GM19452 (cell line): Measurements from ENCODE around the gene SEPTIN5.
"Not testable (repeated sequence)": the region's sequence is repeated elsewhere in the genome, so short reads cannot be mapped to it uniquely, and the experiment has no call there.

Experiments
- ATAC-seq: cut with Tn5 transposase; IDR thresholded peaks from one replicate; pipeline ENCODE4 v1.9.1; 2021; ENCODE audit not compliant: unreplicated experiment

Gene SEPTIN5

DNA sequence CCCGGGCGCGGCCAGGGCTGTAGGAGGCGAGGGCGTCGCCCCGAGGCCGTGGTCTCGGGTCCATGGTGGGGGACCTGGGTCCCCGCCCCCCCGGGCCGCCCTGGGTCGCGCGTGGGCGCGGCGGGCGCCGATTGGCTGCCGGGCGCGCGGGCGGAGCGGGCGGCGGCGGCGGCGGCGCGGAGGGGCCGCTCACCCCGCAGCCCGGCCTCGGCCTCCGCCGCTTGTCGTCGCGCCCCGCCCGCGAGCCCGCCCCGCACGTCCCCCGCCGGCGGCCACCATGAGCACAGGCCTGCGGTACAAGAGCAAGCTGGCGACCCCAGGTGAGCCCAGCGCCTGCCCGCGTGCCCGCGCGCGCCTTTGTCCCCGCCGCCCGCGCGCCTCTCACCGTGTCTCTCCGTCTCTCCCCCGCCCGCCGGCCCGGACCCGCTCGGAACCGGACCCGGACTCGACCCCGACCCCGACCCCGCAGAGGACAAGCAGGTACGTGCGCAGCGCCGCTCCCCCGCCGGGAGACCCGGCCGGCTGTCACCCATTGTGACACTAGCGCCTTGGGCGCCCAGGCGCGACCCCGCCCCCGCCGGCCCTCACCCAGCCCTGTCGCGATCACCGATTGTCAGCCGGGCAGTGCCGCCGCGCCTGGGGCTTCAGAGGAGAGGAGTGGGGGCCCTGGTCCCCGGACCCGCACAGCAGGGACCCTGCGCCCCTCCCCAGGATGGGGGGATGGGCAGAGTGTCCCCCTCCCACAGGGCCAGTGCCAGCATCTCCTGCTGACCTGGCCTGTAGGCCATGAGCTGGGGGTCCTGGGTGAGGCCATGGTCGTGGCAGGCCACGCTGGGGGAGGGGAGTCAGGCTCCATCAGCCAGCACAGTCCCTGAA is at the start of gene SEPTIN5:
SEPTIN5 (plus strand) TSS at position 192 of the 876 bp plus-strand sequence; CDS start at position 278, 86 bp downstream.
- no peak for ATAC-seq

DNA sequence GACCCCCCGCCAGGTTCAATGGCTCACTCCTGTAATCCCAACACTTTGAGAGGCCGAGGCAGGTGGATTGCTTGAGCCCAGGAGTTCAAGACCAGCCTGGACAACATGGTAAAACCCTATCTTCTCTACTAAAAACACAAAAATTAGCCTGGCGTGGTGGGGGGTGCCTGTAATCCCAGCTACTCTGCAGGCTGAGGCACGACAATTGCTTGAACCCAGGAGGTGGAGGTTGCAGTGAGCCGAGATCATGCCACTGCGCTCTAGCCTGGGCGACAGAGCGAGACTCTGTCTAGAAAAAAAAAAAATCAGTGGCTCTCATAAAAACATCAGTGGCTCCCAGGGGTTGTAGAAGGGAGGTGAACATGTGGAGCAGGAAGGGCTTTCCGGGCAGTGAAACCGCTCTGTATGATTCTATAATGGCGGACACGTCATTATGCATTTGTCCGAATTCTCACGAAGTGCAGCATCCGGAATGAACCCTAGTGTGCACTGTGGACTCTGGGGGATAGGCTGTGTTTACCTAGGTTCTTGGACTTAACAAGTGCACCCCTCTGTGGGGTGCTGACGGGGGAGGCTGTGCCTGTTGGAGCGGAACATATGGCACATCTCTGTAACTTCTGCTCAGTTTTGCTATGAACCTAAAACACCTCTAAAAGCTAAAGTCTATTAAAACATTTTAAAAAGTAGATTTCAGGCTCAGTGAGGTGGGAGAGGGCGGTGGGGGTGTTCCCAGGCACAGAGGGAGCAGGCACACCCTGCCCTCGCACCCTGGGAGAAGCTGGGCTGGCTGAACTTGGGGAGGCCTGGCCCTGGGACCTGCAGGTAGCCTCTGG is 49.1 kb upstream of the SEPTIN5 start:
- ATAC-seq, result no peak

DNA sequence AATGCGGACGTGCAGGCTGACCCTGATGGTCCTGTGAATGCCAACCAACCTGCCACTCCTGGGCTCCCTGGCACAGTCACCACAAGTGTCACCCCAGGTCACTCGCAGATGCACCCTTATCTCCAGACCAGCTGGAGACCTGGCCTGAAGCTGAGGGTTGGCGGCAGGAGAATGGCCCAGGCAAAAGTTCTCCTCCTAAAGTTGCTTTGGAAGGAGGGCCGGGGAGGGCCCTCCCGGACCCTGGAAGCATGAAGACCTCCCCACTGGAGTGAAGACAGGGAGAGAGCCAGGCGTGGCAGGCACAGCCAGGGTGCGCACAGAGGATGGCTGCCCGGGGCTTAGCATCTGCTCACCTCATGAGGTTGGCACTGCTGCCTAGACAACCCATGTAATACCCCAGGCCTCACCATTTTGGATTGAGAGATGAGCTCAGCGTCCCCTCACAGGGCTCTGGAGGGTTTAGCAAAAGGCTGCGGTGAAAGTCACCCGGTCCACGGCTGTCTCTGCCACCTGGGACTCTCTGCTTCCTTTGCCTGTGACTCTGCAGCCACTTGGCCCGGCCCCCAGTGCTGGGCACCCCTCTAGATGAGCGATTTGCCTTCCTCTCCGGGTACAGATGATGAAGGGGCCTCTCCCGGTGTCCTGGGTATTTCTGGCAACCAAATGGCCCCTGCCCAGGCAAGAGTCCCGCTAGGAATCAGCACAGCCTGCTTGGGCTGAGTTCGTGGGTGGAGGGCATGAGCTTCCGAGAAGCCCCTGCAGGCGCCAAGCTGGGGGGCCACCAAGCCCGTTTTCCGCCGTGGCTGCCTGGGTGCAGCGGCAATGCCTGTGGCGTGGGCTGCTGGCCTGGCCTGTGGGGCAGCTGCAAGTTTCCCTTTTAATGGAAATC is 48.3 kb upstream of the SEPTIN5 start:
- ATAC-seq, result no peak

DNA sequence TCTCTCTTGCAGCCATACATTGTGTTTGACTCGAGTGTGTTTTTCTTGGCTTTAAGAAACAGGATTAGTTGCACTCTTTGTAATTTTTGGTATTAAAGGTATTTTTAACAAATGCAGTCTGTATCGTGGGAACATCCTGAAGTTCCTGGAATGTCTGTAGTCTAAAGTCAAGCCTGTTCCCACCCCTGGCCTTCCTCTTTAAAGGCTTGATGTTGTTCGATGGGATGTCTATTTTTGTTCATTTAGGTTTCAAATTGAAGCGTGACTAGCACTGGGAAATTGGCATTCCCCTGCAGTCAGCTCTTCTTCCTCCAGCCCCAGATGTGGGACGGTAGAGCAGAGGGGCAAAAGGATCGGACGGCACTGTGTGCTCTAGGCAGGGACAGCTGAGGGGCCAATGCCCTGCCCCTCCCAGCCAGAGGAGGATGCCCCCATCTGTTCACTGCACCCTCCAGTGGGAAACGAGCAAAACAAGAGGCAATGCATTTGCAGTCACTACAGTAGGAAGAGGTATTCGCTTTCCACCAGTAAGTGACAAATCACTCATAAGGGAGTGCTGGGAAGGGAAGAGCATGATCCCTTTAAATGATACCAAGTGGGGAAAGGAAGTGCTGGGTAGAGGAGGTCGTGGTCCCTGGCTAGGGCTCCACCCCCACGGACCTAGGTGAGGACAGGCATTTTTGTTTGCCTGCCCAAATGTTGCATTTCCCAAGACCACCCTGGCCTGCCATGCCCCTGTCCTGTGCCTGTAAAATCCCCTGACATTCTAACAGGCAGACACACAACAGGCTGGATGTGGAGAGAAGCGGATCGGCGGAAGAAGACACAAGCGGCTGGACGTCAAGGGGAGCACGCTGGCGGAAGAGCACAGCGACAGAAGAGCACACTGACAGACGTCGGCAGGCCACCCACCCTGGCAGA is 47.4 kb upstream of the SEPTIN5 start:
- no peak for ATAC-seq

DNA sequence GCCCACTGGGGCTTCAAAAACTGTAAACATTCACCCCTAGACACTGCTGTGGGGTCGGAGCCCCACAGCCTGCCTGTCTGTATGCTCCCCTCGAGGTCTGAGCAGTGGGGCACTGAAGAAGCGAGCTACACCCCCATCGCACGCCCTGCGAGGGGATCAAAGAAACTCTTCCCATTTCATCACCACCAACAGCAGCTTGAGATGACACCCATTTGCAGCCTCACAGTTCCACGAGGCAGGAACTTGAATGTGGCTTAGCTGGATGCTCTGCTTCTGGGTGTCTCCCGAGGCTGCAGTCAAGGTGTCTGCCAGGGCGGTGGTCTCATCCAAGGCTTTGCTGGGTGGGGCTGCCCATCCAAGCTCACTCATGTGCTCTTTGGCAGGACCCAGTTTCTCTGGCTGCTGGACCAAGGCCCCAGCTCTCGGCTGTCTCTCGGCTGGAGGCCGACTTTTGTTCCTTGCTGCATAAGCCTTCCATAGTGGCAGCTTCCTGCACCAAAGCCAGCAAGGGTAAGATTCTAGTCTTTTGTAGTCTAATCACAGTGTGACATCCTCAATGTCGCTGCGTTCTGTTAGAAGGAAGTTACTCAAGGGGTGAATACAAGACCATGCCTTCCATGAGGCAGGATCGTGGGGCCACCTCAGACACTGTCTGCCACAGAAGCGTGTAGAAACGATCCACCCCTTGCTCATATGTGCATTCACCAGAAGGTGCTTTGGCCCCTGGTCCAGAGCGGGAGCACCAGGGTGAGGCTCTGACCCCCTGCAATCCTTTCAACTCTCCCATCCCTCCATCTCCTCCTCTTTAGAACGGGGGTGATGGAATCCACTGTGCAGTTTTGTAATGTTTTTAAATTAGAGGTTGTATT is 46.2 kb upstream of the SEPTIN5 start:
- ATAC-seq, result no peak

DNA sequence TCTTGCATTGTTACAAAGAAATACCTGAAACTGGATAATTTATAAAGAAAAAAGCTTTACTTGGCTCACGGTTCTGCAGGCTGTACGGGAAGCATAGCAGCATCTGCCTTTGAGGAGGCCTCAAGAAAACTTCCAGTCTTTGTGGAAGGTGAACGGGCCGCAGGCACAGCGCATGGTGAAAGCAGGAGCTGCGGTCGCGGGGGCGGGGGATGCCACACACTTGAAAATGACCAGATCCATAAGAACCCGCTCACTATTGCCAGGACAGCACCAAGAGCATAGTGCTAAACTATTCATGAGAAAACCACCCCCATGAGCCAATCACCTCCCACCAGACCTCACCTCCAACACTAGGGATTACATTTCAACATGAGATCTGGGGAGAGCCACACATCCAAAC is 45.6 kb upstream of the SEPTIN5 start:
- no peak for ATAC-seq

DNA sequence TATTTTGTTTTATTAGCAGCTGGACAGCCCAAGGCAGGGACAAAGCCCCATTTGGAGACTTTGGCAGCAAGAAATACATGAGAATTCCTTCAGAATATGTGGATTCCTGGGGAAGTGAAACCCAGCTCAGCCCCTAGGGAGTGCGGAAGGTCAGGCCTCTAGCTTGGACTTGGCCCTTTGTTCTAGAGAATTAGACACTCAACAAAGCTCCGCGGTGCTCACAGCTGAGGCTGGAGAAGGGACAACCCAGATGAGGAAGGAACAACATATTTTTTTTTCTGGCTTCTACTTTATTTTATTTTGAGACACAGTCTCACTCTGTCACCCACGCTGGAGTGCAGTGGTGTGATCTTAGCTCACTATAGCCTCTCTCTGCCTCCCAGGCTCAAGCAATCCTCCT is 44.7 kb upstream of the SEPTIN5 start:
- no peak for ATAC-seq

DNA sequence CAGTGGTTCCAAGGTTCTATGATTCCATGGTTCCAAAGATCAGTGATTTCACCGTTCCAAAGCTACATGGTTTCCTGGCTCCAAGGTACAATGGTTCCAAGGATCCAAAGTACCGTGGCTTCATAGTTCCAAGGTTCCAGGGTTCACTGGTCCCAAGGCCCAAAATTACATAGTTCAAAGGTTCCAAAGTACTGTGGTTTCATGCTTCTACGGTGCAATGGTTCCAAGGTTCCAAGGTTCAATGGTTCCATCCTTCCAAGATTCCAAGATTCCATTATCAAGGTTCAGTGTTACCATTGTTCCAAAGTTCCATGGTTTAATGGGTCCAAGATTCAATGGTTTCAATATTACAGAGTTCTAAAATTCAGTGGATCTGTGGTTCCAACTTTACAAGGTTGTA is 43.0 kb upstream of the SEPTIN5 start:
- no peak for ATAC-seq

DNA sequence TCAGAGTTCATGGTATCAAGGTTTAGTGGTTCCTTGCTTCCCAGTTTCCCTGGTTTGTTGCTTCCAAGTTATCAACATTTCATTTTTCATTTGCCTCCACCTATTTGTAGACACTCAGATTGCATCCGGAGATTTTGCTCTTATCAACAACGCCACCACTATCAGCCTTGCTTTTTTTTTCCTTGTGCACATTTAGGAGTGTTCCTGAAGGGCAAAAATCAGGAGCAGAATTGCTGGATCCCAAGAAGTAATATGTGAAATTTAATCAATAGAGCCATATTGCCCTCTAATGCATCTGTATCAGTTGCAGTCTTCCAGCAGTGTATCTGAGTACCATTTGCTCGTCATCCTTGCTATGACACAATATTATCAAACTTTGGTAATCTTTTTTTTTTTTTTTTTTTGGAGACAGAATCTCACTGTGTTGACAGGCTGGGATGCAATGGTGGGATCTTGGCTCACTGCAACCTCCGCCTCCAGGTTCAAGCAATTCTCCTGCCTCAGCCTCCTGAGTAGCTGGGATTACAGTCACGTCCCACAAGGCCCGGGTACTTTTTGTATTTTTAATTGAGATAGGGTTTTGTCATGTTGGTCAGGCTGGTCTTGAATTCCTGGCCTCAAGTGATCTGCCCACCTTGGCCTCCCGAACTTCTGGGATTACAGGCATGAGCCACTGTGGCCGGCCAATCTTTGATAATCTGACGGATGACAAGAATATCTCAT is 42.1 kb upstream of the SEPTIN5 start:
- ATAC-seq, result no peak

DNA sequence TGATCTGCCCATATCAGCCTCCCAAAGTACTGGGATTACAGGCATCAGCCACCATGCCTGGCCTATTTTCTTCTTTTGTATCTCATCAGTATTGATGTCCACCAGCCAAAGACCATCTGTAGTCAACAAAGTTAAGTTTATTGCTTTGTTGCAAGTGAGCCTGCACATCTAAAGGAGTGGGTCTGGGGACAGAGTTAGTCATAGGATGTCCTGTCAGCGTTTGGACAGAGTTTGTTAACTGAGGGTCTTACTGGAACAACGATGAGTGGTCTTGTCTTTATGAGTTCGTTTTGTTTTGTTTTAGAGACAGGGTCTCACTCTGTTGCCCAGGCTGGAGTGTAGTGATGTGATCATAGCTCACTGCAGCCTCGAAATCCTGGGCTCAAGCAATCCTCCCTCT is 40.6 kb upstream of the SEPTIN5 start:
- no peak for ATAC-seq

DNA sequence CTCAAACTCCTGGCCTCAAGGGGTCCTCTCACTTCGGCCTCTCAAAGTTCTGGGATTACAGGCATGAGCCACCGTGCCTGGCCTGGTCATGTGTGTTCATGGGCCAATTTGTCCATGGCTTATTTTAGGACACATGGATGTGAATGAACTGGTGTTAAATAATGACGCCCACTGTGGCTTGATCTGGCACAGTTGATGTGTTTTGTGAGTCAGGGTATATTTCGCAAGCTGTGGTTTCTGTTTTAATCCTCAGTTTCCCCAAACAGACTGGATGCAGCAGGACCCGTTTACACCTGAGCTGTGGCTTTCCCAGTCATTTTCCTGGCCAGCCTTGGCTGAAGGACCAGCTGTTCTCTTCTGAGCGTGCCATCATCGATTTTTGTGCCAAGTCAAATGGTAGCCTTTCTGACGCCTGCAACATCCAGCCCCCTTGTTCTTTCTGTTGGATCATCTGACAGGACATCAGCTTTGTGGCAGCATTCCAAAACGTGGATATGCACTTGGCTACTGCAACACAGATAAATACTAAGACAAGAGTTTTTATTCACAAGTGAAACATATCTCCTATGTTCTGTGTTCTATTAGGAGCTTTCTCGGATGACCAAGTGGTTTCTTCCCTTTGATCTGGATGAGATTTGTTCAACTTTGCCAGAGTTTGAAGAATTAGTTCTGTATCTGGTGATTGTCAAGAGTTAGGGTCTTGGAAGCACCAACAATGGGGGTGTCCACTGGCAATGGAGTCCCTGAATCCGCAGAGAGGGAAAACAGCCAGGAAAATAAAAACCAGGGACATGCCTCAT is 40.0 kb upstream of the SEPTIN5 start:
- ATAC-seq, result no peak

DNA sequence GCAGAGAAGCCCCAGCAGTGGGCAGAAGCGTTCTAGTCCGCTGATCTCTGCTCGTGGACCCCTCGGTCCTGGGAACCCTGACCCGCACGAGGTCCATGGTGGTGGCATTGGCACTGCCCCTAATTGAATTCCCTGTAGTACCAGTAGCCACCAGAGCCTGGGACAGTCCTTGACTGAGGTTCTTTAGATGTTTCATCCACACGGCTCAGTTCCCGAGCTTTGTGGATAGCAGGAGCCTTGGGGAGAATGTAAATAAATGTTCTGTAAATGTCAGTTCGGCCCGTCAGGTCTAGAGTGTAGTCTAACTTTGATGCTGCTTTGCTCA is 39.4 kb upstream of the SEPTIN5 start:
- no peak for ATAC-seq

DNA sequence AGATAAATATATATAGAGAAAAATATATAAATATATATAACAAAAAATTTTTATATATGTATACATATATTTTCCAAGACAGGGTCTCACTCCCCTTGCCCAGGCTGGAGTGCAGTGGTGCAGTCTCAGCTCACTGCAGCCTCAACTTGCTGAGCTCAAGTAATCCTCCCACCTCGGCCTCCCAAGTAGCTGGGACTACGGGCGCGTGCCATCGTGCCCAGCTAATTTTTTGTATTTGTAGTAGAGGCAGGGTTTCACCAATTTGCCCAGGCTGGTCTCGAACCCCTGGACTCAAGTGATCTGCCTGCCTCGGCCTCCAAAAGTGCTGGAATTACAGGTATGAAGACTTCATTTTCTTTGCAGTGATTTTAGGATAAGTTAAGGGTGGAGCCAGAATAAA is 38.9 kb upstream of the SEPTIN5 start:
- ATAC-seq, result no peak

DNA sequence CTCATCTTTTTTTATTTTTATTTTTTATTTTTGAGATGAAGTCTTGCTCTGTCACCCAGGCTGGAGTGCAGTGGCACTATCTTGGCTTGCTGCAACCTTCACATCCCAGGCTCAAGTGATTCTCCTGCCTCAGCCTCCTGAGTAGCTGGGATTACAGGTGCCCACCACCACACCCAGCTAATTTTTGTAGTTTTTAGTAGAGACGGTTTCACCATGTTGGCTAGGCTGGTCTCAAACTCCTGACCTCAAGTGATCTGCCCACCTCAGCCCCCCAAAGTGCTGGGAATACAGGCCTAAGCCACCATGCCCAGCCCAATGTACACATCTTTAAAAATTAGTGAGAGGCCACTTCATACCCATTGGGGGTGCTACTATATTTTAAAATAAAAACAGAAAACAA is 37.9 kb upstream of the SEPTIN5 start:
- ATAC-seq, result not testable (repeated sequence)

DNA sequence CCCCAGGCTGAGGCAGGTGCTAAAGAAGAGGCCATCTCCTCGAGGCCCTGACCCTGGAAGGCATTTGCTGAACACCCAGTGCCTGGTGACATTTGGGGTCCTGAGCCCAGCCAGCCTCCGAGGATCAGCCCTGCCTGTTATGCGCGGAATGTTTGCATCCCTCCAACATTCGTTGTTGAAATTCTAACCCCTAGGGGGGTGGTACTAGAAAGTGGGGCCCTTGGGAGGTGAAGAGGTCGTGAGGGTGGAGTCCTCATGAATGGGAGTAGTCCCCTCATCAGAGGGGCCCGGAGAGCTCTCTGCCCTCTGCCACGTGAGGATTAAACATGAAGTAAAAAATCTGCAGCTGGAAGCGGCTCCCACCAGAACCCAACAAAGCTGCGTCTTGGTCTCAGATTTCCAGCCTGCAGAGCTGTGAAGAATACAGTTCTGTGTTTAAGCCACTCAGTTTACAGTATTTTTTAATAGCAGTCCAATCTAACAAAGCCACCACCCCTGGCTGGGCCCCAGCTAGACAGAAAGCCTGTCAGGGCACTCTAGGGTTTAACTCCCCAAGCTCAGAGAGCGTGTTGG is 35.3 kb upstream of the SEPTIN5 start:
- no peak for ATAC-seq

DNA sequence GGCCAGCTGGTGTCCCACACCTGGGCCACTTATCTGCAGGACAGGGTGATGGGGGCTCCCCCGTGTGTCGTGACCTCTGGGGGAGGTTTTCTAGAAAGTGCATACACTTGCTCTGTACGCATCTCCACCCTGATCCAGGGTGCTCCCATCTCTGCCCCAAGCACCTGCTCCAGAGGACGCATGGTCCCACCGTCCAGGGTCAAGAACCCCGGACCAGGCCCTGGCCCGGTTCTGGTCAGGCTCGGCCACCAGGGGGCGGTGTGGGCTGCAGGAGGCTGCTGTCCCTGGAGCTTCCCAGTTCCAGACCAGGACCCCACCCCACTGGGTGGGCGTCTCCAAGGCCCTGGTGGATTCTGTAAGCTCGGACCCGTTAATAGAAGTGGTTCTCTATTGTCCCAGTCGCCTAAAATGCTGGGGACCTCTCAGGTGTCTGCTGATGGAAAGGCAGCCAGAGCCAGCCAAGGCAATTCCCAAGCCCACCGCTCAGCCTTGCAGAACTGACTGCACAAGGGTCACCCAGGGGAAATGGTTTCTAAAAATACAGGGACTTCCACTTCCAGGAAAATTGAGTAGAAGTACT is 34.7 kb upstream of the SEPTIN5 start:
- ATAC-seq, result no peak

DNA sequence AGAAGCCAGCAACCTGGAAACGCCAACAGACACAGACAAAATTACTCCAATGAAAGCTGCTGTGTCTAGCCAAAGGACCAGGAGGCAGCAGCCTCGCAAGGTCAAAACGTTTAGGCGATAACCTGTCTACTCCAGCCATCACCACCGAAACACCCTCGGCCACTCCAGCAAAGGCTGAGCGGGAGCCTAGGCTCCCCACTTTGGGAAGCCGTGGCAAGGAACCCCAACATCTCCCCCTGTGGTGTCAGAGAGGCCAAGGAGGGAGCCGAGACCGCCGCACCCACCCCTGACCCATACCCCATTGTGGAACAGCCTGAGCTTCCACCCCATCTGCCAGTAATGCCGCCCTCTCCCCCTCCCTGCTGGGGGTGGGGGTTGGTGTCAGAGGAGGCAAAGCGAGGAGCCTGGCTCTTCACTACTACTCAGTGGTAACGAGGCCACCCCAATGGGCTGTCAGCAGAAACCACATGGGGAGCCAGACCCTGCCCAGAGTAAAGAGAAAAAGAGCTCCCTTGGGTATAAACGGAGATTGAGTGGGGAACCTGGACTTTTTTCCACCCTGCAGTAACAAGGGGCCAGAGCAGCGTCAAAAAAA is 33.9 kb upstream of the SEPTIN5 start:
- ATAC-seq, result no peak
